Measurements from ENCODE around the gene ANGPT4.
A peak's percentile ranks its signal among the peaks of the same experiment; 100 is the strongest.
"Not testable (repeated sequence)": the region's sequence is repeated elsewhere in the genome, so short reads cannot be mapped to it uniquely, and the experiment has no call there.

The ANGPT4 gene

DNA sequence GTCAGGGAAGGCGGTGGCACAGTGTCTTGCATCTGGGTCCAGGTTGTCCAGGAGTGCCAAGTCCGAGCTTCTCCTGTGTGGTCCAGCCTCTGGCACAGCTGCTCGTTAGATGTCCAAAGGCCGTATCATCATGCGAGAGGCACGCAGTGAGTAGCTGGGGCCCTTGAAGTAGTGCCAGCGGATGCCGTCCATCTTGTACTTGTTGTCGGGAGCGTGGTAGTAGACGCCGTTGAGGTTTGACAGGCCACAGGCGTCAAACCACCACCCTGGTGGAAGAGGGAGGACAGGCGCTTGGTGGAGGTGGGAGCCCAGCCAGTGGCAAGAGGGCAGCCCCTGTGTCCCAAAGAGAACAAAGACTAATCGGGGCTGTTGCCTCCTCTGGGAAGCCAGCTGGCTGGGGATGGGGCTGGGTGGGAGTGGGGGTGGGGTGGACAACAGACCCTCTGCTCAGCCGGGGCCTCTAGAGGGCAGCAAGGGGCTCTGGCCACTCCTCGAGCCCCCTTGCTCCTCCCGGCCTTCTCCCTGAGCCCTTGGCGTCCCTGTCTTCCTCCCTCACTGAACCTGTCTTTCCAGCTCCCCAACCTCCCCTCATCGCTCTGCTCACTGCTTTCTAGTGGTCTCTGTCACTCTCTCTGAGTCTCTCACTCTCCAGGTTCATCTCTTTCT, 43.1 kb downstream of the ANGPT4 start:
- no peak for DNase-seq

- no peak for DNase-seq
These were observed 44.2 kb downstream of the ANGPT4 start for GRCh38 chr20:871948-872347.

- no peak for DNase-seq
These were observed 44.7 kb downstream of the ANGPT4 start for GRCh38 chr20:871436-871835.

DNA sequence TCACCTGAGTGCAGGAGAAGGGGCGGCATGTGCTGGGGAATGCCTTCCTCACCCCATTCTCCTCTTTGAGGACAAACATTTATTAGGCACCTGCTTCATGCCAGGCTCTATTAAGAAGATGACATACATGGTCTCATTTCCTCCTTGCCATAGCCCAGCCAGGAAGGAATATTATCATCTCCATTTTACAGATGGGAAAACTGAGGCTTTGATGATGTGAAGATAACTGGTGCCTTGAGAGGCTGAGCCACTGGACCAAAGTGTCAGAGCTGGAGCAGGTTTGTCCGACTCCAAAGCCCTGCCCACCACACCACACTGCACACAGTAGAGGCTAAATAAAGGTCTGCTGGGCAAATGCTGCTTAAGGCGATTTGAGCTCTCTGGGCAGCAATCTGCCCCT, 45.4 kb downstream of the ANGPT4 start:
- DNase-seq = no peak

- DNase-seq = no peak
These were observed 46.5 kb downstream of the ANGPT4 start for GRCh38 chr20:869606-870005.

DNA sequence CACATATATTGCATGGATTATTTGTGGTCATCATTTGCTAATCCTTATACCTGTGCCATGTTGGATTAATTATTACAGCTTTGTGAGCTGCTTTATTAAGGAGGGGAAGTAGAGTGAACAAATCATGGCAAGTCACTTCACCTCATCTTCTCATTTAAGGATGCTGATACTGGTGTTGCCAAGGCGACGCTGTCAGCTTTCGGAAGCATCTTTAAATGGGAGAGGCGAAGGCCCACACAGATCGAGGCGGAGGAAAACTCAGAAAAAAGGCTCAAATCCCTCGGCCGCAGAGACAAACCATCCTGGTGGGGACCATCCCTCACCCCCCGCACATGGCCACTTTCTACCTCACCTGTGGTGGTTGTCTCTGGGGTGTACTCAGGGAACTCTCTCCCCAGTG, 47.9 kb downstream of the ANGPT4 start:
- no peak for DNase-seq

- no peak for DNase-seq
These were observed 50.7 kb downstream of the ANGPT4 start for GRCh38 chr20:865440-865839.

- DNase-seq = no peak
These were observed 55.2 kb downstream of the ANGPT4 start for GRCh38 chr20:860891-861290.

DNA sequence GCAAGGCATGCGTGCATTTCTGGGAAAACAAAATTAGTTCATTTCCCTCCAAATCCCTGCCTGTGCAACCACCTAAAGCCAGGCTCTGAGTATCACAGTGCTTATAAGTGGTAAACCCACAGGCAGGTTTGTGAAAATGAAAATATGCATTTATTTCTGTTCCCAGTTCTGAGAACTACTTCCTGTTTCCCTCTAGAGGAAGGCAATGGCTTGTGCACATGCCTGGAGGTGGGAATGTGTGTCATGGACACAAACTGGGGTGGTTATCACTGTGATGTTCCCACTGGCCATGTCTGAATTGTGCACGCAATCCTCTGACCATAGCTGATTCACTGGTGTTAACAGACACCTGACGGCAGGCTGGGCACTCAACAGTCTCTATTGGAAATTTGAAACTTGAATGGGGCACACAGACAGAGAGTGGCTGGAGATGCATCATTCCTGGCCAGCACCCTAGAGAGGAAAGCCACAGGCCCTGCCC, 56.3 kb downstream of the ANGPT4 start:
- no peak for DNase-seq

DNA sequence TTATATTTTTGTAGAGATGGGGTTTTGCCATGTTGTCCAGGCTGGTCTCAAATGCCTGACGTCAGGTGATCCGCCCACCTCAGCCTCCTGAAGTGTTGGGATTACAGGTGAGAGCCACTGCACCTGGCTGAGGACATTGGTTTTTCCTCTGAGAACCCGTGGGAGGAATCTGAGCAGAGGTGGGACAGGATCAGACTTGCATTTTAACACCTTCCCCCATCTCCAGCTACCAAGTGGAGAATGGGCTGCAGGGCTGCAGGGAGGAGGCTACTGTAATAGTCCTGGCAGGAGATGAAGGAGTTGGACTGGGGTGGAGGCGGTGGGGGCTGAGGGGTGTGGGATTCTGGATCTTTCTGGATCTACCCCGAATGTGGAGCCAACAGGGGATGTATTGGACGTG, 58.1 kb downstream of the ANGPT4 start:
- no peak for DNase-seq

GRCh38 chr20:856361-856775, 59.8 kb downstream of the ANGPT4 start:
- peak; percentile 43 to 56 for DNase-seq

DNA sequence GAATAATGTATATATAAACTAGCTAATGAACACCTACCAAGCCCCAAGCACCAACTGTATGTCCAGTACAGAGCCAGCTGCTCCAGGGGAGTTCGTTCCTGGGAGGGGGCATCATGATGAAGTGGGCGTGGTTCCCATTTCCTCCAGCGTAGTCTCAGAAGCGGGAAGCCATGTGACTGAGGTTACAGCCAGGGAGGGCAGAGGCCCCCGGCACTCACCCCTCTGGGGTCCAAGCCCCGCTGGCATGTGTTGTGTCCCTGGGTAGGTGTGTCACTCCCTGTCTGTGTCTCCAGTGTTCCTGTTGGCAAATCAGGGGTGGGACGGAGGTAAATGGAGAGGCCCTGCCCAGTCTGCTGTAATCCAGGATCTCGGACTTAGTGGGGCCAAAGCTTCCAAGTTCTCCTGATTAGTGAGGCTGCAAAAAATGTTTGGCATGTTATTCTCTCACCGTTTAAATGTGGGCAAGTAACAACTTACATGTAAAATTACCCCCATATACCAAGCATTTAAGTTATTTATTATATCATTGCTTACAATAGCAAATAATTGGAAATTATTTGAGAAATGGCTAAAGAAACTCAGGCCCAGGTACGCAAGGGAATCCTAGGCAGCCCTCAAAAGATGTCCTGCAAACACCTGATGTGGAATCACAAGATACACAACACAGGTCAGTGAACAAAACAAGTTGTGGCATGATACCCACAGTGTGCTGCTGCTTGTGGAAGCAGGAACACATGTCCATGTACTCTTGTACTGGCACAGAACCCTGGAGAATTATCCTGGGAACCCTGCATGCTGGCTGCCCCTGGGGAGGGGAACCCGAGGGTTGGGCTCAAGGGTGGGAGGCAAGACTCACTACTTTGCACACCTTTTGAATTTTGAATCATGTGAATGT, 60.4 kb downstream of the ANGPT4 start:
- DNase-seq = no peak

GRCh38 chr20:854601-855000, 61.5 kb downstream of the ANGPT4 start:
- no peak for DNase-seq

DNA sequence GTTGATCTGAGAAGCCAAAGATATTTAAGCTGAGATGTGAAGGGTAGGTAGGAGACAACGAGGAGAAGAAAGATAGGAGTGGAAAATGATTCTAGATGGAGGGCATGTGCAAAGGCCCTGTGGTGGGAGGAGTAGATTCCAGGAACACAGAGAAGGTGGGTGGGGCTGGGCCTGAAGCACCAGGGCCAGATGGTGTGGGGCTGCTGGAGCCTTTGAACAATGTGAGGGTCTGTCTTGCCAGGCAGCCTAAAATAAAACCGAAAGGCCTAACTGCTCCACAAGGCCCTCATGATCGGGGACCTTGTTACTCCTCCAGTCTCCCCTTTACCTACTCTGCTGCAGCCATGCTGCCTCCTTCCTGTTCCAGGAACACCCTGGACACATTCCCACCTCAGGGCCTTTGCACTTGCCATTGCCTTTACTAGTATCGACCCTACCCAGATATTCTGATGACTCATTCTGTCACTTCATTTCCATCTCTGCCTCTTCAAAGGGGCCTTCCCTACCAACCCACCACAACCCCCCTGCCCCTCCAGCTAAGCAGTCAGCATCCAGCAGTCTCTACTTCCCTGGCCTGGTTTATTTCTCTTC, 62.6 kb downstream of the ANGPT4 start:
- no peak for DNase-seq

DNA sequence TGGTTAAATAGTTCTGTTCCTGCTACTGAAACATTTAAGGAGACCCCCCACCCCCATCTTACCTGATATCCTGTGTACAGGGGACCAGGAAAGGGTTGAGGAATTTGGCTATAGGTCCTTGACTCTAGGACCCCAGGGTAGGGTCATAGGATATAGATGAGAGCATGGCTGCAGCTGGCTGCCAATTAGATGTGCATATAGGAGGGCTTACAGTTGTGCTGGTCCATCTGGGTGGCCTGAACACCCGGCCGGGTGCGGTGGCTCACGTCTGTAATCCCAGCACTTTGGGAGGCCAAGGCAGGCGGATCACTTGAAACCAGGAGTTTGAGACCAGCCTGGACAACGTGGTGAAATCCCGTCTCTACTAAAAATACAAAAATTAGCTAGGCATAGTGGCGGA, 67.4 kb downstream of the ANGPT4 start:
- not testable (repeated sequence) for DNase-seq

DNA sequence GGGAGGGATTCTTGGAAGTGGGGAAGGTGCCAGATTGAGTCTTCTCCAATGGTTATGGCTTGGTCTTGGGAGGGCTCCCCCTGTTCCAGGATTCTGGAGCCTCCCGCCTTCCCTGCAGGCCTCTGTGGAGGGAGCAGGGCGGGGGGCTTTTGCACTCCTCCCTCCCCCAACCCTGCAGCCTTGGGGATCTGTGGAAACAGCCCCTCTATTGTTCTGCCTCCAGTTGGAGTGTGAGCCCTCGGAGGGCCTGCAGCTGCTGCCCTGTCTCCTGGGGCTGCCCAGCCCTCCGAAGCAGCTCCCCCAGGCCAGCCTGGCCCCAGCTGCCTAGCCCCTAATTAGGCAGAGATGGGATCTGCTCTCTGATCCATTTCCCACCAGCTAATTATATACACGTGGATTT, 67.9 kb downstream of the ANGPT4 start:
- no peak for DNase-seq

- peak; percentile 40 to 47 for DNase-seq
These were observed 69.2 kb downstream of the ANGPT4 start for GRCh38 chr20:846894-847278.

GRCh38 chr20:845941-846893, 69.9 kb downstream of the ANGPT4 start:
- DNase-seq = no peak

GRCh38 chr20:845226-845868, 70.8 kb downstream of the ANGPT4 start:
- DNase-seq = no peak

DNA sequence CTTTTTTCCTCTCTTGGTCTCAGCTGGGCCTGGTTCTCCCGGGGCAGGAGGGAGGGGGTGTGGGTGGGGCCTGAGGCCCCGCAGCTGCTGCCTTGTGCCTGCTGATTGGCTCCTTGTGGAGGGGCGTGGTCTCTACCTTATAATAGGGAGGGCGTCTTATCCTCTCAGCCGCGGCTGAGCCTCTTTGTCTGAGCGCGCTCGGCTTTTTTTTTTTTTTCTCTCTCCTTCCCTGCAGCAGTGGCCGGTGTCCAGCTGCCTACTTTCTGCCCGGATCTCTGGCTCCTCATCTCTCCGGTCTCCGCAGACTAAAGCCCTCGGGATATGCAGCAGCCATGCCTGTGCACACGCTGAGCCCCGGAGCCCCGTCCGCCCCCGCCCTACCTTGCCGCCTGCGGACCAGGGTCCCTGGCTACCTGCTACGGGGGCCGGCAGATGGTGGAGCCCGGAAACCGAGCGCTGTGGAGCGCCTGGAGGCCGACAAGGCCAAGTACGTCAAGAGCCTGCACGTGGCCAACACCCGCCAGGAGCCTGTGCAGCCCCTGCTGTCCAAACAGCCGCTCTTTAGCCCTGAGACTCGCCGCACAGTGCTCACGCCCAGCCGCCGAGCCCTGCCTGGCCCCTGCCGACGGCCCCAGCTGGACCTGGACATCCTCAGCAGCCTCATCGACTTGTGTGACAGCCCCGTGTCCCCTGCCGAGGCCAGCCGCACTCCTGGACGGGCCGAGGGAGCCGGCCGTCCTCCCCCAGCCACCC, 71.5 kb downstream of the ANGPT4 start:
- peak; percentile 85 to 91 for DNase-seq

- DNase-seq = no peak
These were observed 72.2 kb downstream of the ANGPT4 start for GRCh38 chr20:843912-844311.
